WI38 (cell line): ENCODE data around the gene ELOA.

ENCODE experiments used
- H3K4me3 ChIP-seq: 2 replicates; pipeline ENCODE4 v1.5.1; 2011; ENCODE audit warnings: low read depth, mild to moderate bottlenecking, control low read depth, low read length
- TF ChIP-seq, protein P1 (sequence below): IDR thresholded peaks from 2 replicates; pipeline ENCODE4 v1.5.1; 2012; ENCODE audit warnings: low read depth, mild to moderate bottlenecking, control low read depth, low read length

Gene ELOA

DNA sequence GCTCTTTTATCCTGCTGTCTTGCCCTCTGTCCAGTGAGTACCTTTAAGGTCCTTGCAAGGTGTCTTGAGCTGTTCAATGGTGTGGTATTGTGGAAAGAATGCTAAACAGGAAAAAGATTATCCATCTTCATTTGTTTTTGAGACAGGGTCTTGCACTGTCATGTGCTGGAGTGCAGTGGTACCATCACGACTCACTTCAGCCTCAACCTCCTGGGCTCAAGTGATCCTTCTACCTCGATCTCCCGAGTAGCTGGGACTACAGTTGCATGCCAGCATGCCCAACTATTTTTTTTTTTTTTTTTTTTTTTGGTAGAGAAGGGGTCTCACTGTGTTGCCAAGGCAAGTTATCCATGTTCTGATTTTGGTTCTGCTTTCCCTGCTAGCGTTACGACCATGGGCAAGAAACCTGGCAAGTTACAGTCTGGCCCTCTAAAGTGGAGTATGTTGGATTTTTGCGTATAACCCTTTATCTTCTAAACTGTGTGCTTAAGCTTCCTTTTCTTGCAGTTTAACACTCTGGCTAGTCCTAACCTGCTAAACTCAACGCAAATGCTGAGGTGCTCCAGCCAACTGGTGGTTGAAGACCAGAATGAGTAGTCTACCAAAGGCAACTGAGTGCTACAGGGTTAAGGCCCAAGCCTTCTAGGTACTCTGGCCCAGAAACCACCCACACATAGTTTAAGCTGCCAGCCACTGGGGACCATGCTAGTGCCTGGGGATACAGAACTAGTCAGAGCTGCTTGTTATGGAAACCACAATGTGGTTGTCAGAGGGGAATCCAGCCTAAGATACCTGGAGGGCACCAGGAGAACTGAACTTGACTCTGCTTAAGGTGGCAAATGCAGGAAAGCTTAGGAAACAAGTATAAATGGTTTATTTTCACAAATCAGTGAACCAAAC lies 43.7 kb upstream of the ELOA start:
- TF ChIP-seq, protein P1, sequence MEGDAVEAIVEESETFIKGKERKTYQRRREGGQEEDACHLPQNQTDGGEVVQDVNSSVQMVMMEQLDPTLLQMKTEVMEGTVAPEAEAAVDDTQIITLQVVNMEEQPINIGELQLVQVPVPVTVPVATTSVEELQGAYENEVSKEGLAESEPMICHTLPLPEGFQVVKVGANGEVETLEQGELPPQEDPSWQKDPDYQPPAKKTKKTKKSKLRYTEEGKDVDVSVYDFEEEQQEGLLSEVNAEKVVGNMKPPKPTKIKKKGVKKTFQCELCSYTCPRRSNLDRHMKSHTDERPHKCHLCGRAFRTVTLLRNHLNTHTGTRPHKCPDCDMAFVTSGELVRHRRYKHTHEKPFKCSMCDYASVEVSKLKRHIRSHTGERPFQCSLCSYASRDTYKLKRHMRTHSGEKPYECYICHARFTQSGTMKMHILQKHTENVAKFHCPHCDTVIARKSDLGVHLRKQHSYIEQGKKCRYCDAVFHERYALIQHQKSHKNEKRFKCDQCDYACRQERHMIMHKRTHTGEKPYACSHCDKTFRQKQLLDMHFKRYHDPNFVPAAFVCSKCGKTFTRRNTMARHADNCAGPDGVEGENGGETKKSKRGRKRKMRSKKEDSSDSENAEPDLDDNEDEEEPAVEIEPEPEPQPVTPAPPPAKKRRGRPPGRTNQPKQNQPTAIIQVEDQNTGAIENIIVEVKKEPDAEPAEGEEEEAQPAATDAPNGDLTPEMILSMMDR = no peak
- H3K4me3 ChIP-seq = no peak overlapping the region

DNA sequence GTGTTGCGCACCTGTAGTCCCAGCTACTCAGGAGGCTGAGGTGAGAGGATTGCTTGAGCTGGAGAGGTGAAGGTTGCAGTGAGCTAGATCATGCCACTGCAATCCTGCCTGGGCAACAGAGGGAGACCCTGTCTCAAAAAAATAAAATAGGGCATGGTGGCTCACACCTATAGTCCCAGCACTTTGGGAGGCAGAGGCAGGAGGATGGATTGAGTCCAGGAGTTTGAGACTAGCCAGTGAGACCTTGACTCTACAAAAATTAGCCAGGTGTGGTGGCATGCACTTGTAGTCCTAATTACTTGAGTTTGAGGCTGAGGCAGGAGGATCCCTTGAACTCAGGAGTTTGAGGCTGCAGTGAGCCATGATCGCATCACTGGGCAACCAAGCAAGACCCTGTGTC lies 42.0 kb upstream of the ELOA start:
- no peak overlapping the region for H3K4me3 ChIP-seq
- TF ChIP-seq, protein P1 = no peak

DNA sequence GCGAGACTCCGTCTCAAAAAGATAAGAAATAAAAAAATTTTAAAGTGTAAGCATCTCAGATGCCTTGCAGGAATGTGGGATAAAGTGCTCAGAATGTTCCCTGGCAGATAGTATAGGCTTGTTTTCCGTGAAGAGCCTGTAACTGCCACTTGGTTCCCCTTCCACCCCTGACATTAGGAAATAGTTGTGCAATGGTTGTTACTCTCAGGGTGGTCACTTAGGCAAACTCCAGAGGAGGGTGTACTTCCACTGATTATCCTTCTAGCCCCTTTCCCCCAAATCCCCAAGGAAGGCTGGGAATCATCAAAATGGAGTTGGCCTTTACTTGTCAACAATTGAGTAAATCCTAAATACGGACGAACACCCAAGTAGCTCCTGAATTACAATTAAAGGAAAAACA lies 41.3 kb upstream of the ELOA start:
- TF ChIP-seq, protein P1 = no peak
- no peak overlapping the region for H3K4me3 ChIP-seq

DNA sequence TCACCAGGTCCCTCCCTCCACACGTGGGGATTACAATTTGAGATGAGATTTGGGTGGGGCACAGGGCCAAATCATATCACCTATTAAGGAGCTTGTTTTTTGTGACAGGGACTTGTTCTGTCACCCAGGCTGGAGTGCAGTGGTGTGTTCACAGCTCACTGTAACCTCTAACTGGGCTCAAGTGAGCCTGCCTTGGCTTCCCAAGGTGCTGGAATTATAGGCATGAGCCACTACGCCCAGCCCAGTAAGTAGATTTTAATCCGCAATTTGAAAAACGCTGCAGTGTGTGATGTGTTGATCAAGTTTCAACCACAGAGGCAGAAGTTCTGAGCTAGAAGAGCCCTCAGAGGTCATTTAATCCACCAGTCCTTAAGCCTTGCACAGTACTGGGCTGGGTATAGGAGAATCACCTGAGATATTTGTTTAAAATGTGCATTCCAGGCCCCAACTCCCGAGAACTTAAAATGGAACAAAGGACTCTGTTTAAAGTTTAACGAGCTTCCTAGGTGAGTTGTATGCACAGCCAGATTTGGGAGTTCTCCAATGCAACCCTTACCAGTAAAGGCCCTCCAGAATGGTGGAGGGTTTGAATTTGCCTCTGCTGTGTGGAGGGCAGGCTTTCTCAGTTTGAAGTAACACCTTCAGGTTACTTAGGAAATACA lies 38.3 kb upstream of the ELOA start:
- TF ChIP-seq, protein P1 = no peak
- H3K4me3 ChIP-seq = no peak overlapping the region

DNA sequence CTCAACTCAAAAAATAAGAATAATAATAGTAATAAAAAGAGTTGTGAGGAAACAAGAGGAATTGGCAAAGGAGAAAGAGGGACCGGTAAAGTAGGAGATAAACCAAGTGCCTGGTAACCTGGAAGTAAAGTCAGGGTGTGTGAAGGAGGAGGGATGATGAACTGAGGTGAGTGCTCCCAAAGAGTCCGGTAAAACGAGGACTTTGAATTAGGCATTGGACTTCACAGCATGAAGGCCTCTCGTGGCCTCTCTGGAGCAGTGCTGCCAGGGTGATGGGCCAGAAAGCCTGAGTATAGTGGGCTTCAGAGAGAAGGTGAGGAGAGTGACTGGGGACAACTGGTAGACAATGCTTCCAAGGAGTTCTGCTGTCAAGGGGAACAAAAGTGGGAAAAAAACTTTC lies 34.0 kb upstream of the ELOA start:
- TF ChIP-seq, protein P1 = no peak
- H3K4me3 ChIP-seq = no peak overlapping the region

DNA sequence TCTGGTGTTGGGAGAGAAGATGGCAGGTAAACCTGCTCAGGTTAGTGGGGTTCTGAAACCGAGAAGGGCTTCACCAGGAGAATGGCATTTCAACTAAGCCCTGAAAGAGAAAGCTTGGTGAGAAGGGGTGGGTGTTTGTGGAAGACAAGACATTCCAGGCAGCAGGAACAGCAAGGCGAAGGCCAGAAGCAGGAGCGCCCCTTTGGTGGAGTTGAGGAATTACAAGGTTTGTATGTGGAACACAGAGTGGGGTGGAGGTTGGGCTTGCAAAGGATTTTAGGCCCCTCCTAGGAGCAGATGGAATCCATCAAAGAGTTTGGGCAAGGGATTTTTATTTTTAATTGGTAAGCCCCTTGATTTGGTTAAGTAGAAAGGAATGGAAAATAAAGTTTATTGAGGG lies 24.8 kb upstream of the ELOA start:
- TF ChIP-seq, protein P1 = peak; percentile 27; the same call in 1 of the 2 replicates
- H3K4me3 ChIP-seq = no peak overlapping the region
